K562 (cell line): ENCODE data around the gene YOD1. TPM values are rescaled to one million over a fixed set of nuclear protein-coding genes. Genes with fewer than 3 reads are reported as not detected.
A peak's percentile ranks its signal among the peaks of the same experiment; 100 is the strongest.

ENCODE experiments used
- ATAC-seq: fragments of 200-7000 bp; cut with Tn5 transposase; 3 replicates; pipeline ENCODE4 v1.9.1; 2020; ENCODE audit warnings: moderate library complexity
- BruUV-seq: library from RNA; stranded (reverse); fragments of 400-500 nt; replicated peaks from 2 replicates; lab custom pipeline; 2021; lab: Mats Ljungman, UMichigan
- CTCF ChIA-PET: fragments of 300-600 bp; formaldehyde crosslinking; extraction: SDS; loops from one replicate; lab custom pipeline; 2021; ENCODE audit warnings: low intra/inter-chr PET ratio; lab: Yijun Ruan, JAX
- POLR2A ChIA-PET: fragments of 300-600, 350-650 bp; sonication (Branson Sonifier 250); formaldehyde crosslinking; extraction: SDS; loops from one replicate; lab custom pipeline; 2021; ENCODE audit warnings: antibody characterized with exemption, inconsistent platforms; lab: Yijun Ruan, JAX
- DNase-seq, 4 experiments: peaks; one replicate each; pipeline versions ENCODE4 v3.0.0 to v3.0.0-alpha.2; 2011 to 2018; ENCODE audit warnings: low spot score in 3 of 4, mixed read lengths in 3 of 4; ENCODE audit errors: extremely low read depth in 1 of 4
- FAIRE-seq: peaks from 2 replicates; lab custom pipeline; 2011; peaks lifted over from hg19 to GRCh38; lab: Jason Lieb, UNC
- H2AFZ ChIP-seq: 2 replicates; pipeline ENCODE4 v1.6.0; 2011; ENCODE audit warnings: low read depth, low read length, control low read depth, inconsistent platforms
- H3K27ac ChIP-seq: fragments of 200-600 bp; 3 replicates; pipeline ENCODE4 v1.8.0; 2011; ENCODE audit warnings: low read depth, mild to moderate bottlenecking, control low read depth, inconsistent platforms, low read length, moderate library complexity, mixed read lengths; ENCODE audit errors: extremely low read depth
- H3K27me3 ChIP-seq, 2 experiments: fragments of 300-600 bp in 1 of 2; 2 replicates in 1 of 2; 3 replicates in 1 of 2; pipeline versions ENCODE4 v1.6.0 to v1.8.0; 2011; ENCODE audit warnings: inconsistent platforms in 2 of 2, low read length in 2 of 2, mild to moderate bottlenecking in 1 of 2, mixed read lengths in 1 of 2, moderate library complexity in 1 of 2; ENCODE audit not compliant: control insufficient read depth in 2 of 2, insufficient read depth in 2 of 2
- H3K36me3 ChIP-seq: fragments of 300-600 bp; 3 replicates; pipeline ENCODE4 v1.8.0; 2011; ENCODE audit warnings: mild to moderate bottlenecking, low read length, inconsistent platforms; ENCODE audit not compliant: control insufficient read depth, insufficient read depth
- H3K4me1 ChIP-seq, 2 experiments: fragments of 200-600 bp in 1 of 2; replicated peaks in 1 of 2; 2 replicates in 1 of 2; 3 replicates in 1 of 2; pipeline versions ENCODE4 v1.5.1 to v1.8.0; 2011; ENCODE audit warnings: inconsistent platforms in 2 of 2, low read length in 2 of 2, mild to moderate bottlenecking in 1 of 2, mixed read lengths in 1 of 2, moderate library complexity in 1 of 2; ENCODE audit not compliant: control insufficient read depth in 2 of 2, insufficient read depth in 2 of 2
- H3K4me2 ChIP-seq: 2 replicates; pipeline ENCODE4 v1.6.1; 2011; ENCODE audit warnings: low read length, control low read depth, inconsistent platforms, mixed read lengths; ENCODE audit not compliant: insufficient read depth
- H3K4me3 ChIP-seq: fragments of 200-600 bp; sonication (generic), shearing (Covaris generic); 2 replicates; pipeline ENCODE4 v1.5.1; 2016; ENCODE audit warnings: control low read depth, inconsistent platforms
- H3K79me2 ChIP-seq: fragments of 200-600 bp; 3 replicates; pipeline ENCODE4 v1.8.0; 2011; ENCODE audit warnings: low read length, inconsistent platforms; ENCODE audit not compliant: control insufficient read depth, insufficient read depth
- H3K9ac ChIP-seq, 2 experiments: 2 replicates each; pipeline versions ENCODE4 v1.6.0 to v1.6.1; 2011; ENCODE audit warnings: low read depth in 2 of 2, low read length in 2 of 2, control low read depth in 1 of 2, inconsistent platforms in 1 of 2, mild to moderate bottlenecking in 1 of 2, mixed read lengths in 1 of 2; ENCODE audit not compliant: insufficient read depth in 1 of 2
- H3K9me1 ChIP-seq: one replicate; pipeline ENCODE4 v1.6.0; 2011; ENCODE audit warnings: inconsistent platforms, mild to moderate bottlenecking, low read length, moderate library complexity; ENCODE audit not compliant: control insufficient read depth, insufficient read depth
- H3K9me3 ChIP-seq: replicated peaks from 2 replicates; pipeline ENCODE4 v1.5.1; 2011; ENCODE audit warnings: low read depth, low read length, inconsistent platforms; ENCODE audit not compliant: control insufficient read depth, insufficient read depth
- H4K20me1 ChIP-seq: replicated peaks from 2 replicates; pipeline ENCODE4 v1.6.1; 2011; ENCODE audit warnings: low read length, inconsistent platforms, mixed read lengths; ENCODE audit not compliant: control insufficient read depth, insufficient read depth
- CHCHD3 ChIP-seq: fragments of 250-450 bp; sonication (Bioruptor Pico); IDR thresholded peaks from 2 replicates; pipeline ENCODE4 v2.1.2; 2022; ENCODE audit warnings: mild to moderate bottlenecking
- HMGN3 ChIP-seq: IDR thresholded peaks from 2 replicates; pipeline ENCODE4 v1.6.1; 2011; ENCODE audit warnings: borderline replicate concordance, low read depth, mild to moderate bottlenecking, mixed read lengths, low read length; ENCODE audit not compliant: insufficient read length; ENCODE audit errors: extremely low read depth
- MAZ ChIP-seq, 2 experiments: fragments of 450-650 bp in 1 of 2; sonication (generic) in 1 of 2; formaldehyde crosslinking; IDR thresholded peaks in 1 of 2; conservative IDR thresholded peaks in 1 of 2; 2 replicates each; pipeline versions ENCODE4 v1.4.0 to v1.5.0; 2020; ENCODE audit warnings: mild to moderate bottlenecking in 1 of 2, missing genetic modification reagents in 1 of 2
- NFE2 ChIP-seq: IDR thresholded peaks from 2 replicates; pipeline ENCODE4 v1.6.1; 2014; ENCODE audit warnings: antibody characterized with exemption, low read depth
- POLR2AphosphoS2 ChIP-seq: IDR thresholded peaks from 2 replicates; pipeline ENCODE4 v1.6.1; 2012; ENCODE audit warnings: low read length, improper control_type of control experiment
- TAF9B ChIP-seq: fragments of 450-650 bp; IDR thresholded peaks from 2 replicates; pipeline ENCODE4 v1.6.1; 2018; ENCODE audit warnings: mild to moderate bottlenecking; ENCODE audit not compliant: partially characterized antibody
- ZNF143 ChIP-seq: sonication (generic); formaldehyde crosslinking; IDR thresholded peaks from 2 replicates; pipeline ENCODE4 v1.9.0; 2022; ENCODE audit warnings: mild to moderate bottlenecking, missing genetic modification reagents
- ZNF197 ChIP-seq: fragments of 200-800 bp; sonication (Bioruptor generic); IDR thresholded peaks from 2 replicates; pipeline ENCODE4 v1.6.1; 2016; ENCODE audit warnings: low read depth, missing genetic modification characterization, missing compliant biosample characterization
- ZNF75A ChIP-seq: fragments of 450-650 bp; formaldehyde crosslinking; IDR thresholded peaks from 2 replicates; pipeline ENCODE4 v1.4.0; 2020; ENCODE audit warnings: mild to moderate bottlenecking
- ZZZ3 ChIP-seq: fragments of 450-650 bp; IDR thresholded peaks from 2 replicates; pipeline ENCODE4 v1.6.1; 2016; ENCODE audit warnings: antibody characterized with exemption, mild to moderate bottlenecking, moderate library complexity
- WGBS: fragments of 100-300 bp; shearing (Covaris generic); methylation state at CpG from one replicate; pipeline ENCODE4 v1.1.6; 2016; ENCODE audit warnings: low coverage, mixed read lengths; ENCODE audit not compliant: insufficient coverage; ENCODE audit errors: missing lambda C conversion rate; 5-methylcytosine and 5-hydroxymethylcytosine counted together
- in situ Hi-C: fragments of 300-500 bp; cut with MboI; formaldehyde crosslinking; loops from 4 replicates; pipeline ENCODE4 v1.15.0; 2018; ENCODE audit warnings: inconsistent platforms, mixed read lengths
- intact Hi-C: fragments of 100-400 bp; cut with micrococcal nuclease; formaldehyde crosslinking; loops from 2 replicates; pipeline ENCODE4 v1.14.2; 2022
- polyA plus RNA-seq, 8 experiments: library from polyadenylated mRNA; depleted of rRNA in 4 of 8; stranded (reverse) in 5 of 8; unstranded in 3 of 8; fragments of >200 nt; fragmentation: Nextera tagmentation in 2 of 8; fragmentation: Illumina TruSeq in 1 of 8; extraction: Ambion mirVana in 2 of 8; extraction: Trizol in 1 of 8; gene quantifications; 2 replicates each; pipeline versions ENCODE4 v1.2.1 to v1.2.3, GENCODE V29; 2011 to 2014; ENCODE audit warnings: inconsistent platforms in 1 of 8, missing spikeins in 1 of 8
- total RNA-seq, 7 experiments: library from RNA; depleted of rRNA in 6 of 7; stranded (reverse); fragments of >200 nt in 6 of 7; fragmentation: Illumina TruSeq in 2 of 7; extraction: Trizol in 2 of 7; gene quantifications; 2 replicates each; pipeline versions ENCODE4 v1.2.1 to v1.2.3, GENCODE V29; 2011 to 2021; ENCODE audit warnings: low replicate concordance in 1 of 7
- TF ChIP-seq, protein P1 (sequence below): fragments of 150-350 bp; IDR thresholded peaks from 2 replicates; pipeline ENCODE4 v1.6.1; 2014; ENCODE audit warnings: low read depth, mild to moderate bottlenecking, low read length, borderline replicate concordance
- TF ChIP-seq, protein P2 (sequence below): fragments of 250-450 bp; sonication (Bioruptor Pico); IDR thresholded peaks from 2 replicates; pipeline ENCODE4 v1.5.0; 2021; ENCODE audit warnings: mild to moderate bottlenecking, borderline replicate concordance
- TF ChIP-seq, protein P3 (sequence below), 2 experiments: fragments of 450-650 bp; IDR thresholded peaks; 2 replicates each; pipeline ENCODE4 v1.6.1; 2016

YOD1 gene
- total and polyA plus RNA-seq, 9 of the 15 experiments (the other 6 are each of a cell fraction or from before 2014, with no cell fraction given) = 18.2 to 78.1 (median 46.9) TPM

DNA sequence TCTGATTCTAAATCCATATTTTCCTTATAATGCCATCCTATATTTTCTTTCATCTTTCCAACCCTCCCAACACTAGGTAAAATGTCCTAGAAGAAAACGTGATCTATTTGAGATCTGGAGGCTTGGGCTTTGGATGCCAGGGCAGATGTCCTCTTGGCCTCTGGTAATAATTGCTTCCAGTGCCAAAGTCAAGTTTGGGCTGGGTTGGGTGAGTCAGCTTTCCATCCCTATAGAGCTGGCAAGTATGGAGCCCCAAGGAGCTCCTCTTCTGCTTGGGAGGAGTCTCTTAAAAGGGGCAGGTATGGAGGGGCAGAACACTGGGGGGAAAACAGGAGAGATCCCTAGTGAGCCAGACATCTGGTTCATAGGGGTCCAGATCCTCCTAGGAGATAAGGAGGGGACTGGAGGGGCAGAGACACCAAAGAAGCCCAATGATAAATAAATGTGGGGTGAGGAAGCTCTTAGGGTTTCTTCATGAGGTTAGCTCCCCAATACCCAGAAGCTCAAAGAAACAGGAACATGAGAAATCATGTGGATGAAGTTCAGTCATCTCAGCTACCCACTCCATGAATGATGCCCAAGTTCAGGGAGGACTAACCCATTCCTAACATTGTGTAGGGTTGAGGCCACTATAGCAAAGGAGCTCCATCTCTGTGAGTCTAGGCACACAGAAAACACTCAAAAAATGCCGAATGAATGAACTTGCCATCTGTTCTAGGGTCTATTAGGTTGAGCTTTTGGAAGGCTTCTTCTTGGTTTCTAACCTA is 21.9 kb downstream of the YOD1 start:
- Histone ChIP-seq H3K4me3 (no peak overlapping the region), H3K36me3 (no peaks in the 10 kb centered on the region), H3K9me1 (no peaks in the 10 kb centered on the region), H3K4me2 (peak overlapping the region; percentile 59; the same call in 1 of the 2 replicates), H3K9me3 (no peaks in the 10 kb centered on the region), H3K9ac (peak overlapping the region in 1 of 2 experiments; percentile 15; a peak in 1 of 4 replicates), H3K27ac (no peak overlapping the region), H2AFZ (peak overlapping the region; percentile 12), H3K4me1 (peaks cover 20 to 85% of the 10 kb centered on the region in 2 experiments), H4K20me1 (no peaks in the 10 kb centered on the region), H3K27me3 (no peaks in the 10 kb centered on the region), H3K79me2 (peaks cover 12% of the 10 kb centered on the region; the same call in 2 of the 3 replicates)
- no TSS peak for BruUV-seq
- DNase-seq = no peak
- ChIA-PET CTCF (no interaction called here), POLR2A (interaction anchor here (0.6 to 9.0 kb wide), 5 partner anchors 9 to 384 kb away, joined by 3 to 104 read pairs (median 6); partner anchors contain the start of genes PFKFB2 and YOD1)
- intact Hi-C loops (no loop called here), in situ Hi-C loops (no loop called here)
- no peak for ATAC-seq
- no peak for FAIRE-seq
- TF ChIP-seq, protein P1, sequence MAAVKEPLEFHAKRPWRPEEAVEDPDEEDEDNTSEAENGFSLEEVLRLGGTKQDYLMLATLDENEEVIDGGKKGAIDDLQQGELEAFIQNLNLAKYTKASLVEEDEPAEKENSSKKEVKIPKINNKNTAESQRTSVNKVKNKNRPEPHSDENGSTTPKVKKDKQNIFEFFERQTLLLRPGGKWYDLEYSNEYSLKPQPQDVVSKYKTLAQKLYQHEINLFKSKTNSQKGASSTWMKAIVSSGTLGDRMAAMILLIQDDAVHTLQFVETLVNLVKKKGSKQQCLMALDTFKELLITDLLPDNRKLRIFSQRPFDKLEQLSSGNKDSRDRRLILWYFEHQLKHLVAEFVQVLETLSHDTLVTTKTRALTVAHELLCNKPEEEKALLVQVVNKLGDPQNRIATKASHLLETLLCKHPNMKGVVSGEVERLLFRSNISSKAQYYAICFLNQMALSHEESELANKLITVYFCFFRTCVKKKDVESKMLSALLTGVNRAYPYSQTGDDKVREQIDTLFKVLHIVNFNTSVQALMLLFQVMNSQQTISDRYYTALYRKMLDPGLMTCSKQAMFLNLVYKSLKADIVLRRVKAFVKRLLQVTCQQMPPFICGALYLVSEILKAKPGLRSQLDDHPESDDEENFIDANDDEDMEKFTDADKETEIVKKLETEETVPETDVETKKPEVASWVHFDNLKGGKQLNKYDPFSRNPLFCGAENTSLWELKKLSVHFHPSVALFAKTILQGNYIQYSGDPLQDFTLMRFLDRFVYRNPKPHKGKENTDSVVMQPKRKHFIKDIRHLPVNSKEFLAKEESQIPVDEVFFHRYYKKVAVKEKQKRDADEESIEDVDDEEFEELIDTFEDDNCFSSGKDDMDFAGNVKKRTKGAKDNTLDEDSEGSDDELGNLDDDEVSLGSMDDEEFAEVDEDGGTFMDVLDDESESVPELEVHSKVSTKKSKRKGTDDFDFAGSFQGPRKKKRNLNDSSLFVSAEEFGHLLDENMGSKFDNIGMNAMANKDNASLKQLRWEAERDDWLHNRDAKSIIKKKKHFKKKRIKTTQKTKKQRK = no peak
- TF ChIP-seq ZZZ3 (no peak), CHCHD3 (CRISPR knock-in tag) (no peak), MAZ (CRISPR knock-in tag; conservative IDR thresholded peaks at IDR 0.05 in 1 of 2, IDR thresholded peaks at IDR 0.05 in 1 of 2) (0 out of 4 replicates have a peak, but pooled peaks of 1 of the 2 experiments have one; percentile 7), ZNF75A (no peak), ZNF197 (no peak), TAF9B (no peak), ZNF143 (CRISPR knock-in tag) (no peak), HMGN3 (no peak), NFE2 (peak; percentile 20; the same call in 1 of the 2 replicates), POLR2AphosphoS2 (no peak)
- TF ChIP-seq, protein P2, sequence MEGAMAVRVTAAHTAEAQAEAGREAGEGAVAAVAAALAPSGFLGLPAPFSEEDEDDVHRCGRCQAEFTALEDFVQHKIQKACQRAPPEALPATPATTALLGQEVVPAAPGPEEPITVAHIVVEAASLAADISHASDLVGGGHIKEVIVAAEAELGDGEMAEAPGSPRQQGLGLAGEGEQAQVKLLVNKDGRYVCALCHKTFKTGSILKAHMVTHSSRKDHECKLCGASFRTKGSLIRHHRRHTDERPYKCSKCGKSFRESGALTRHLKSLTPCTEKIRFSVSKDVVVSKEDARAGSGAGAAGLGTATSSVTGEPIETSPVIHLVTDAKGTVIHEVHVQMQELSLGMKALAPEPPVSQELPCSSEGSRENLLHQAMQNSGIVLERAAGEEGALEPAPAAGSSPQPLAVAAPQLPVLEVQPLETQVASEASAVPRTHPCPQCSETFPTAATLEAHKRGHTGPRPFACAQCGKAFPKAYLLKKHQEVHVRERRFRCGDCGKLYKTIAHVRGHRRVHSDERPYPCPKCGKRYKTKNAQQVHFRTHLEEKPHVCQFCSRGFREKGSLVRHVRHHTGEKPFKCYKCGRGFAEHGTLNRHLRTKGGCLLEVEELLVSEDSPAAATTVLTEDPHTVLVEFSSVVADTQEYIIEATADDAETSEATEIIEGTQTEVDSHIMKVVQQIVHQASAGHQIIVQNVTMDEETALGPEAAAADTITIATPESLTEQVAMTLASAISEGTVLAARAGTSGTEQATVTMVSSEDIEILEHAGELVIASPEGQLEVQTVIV (CRISPR knock-in tag) = 0 out of 2 replicates have a peak, but pooled peaks have one; percentile 25
- TF ChIP-seq, protein P3, sequence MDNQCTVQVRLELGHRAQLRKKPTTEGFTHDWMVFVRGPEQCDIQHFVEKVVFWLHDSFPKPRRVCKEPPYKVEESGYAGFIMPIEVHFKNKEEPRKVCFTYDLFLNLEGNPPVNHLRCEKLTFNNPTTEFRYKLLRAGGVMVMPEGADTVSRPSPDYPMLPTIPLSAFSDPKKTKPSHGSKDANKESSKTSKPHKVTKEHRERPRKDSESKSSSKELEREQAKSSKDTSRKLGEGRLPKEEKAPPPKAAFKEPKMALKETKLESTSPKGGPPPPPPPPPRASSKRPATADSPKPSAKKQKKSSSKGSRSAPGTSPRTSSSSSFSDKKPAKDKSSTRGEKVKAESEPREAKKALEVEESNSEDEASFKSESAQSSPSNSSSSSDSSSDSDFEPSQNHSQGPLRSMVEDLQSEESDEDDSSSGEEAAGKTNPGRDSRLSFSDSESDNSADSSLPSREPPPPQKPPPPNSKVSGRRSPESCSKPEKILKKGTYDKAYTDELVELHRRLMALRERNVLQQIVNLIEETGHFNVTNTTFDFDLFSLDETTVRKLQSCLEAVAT (IDR thresholded peaks at IDR 0.05) = no peak
- WGBS = 53% methylated on average over 2 of the region's 2 CpGs
